GM12878 (cell line): ENCODE measurements around the gene ZMYND19. TPM values are rescaled to one million over a fixed set of nuclear protein-coding genes. Genes with fewer than 3 reads are reported as not detected.

ENCODE experiments used
- ATAC-seq: fragments of 200-7000 bp; cut with Tn5 transposase; 3 replicates; pipeline ENCODE4 v1.9.1; 2020; ENCODE audit warnings: mild to moderate bottlenecking, moderate library complexity
- BruUV-seq: library from RNA; stranded (reverse); fragments of 400-500 nt; replicated peaks from 2 replicates; lab custom pipeline; 2021; lab: Mats Ljungman, UMichigan
- CTCF ChIA-PET: fragments of 300-600 bp; sonication (Branson Sonifier 250); formaldehyde crosslinking; extraction: SDS; loops from one replicate; lab custom pipeline; 2021; ENCODE audit warnings: inconsistent platforms; lab: Yijun Ruan, JAX
- POLR2A ChIA-PET: fragments of 350-600 bp; formaldehyde crosslinking; extraction: SDS; loops from one replicate; lab custom pipeline; 2021; ENCODE audit warnings: inconsistent platforms; lab: Charles Lee
- RAD21 ChIA-PET: fragments of 300-600 bp; sonication (Branson Sonifier 250); formaldehyde crosslinking; loops from one replicate; lab custom pipeline; 2023; ENCODE audit warnings: antibody characterized with exemption; ENCODE audit not compliant: unreplicated experiment; lab: Charles Lee
- SMC1A ChIA-PET: fragments of 300-600 bp; sonication (Branson Sonifier 250); formaldehyde crosslinking; loops from one replicate; lab custom pipeline; 2023; ENCODE audit not compliant: unreplicated experiment, uncharacterized antibody; lab: Charles Lee
- DNase-seq: peaks from one replicate; pipeline ENCODE4 v3.0.0-alpha.2; 2011; ENCODE audit warnings: low read depth, low spot score
- FAIRE-seq: peaks from 3 replicates; lab custom pipeline; 2011; peaks lifted over from hg19 to GRCh38; lab: Jason Lieb, UNC
- H2AFZ ChIP-seq: 2 replicates; pipeline ENCODE4 v1.6.0; 2011; ENCODE audit warnings: low read depth, low read length, control low read depth; ENCODE audit not compliant: control insufficient read depth
- H3K27ac ChIP-seq: 2 replicates; pipeline ENCODE4 v1.5.1; 2011; ENCODE audit warnings: control low read depth; ENCODE audit not compliant: control insufficient read depth, insufficient read depth
- H3K27me3 ChIP-seq, 2 experiments: replicated peaks in 1 of 2; 2 replicates each; pipeline versions ENCODE4 v1.6.0 to v1.6.1; 2011; ENCODE audit warnings: low read length in 1 of 2; ENCODE audit not compliant: control insufficient read depth in 2 of 2, insufficient read depth in 2 of 2
- H3K36me3 ChIP-seq, 2 experiments: 2 replicates each; pipeline ENCODE4 v1.5.1; 2011; ENCODE audit warnings: low read length in 1 of 2; ENCODE audit not compliant: control insufficient read depth in 2 of 2, insufficient read depth in 2 of 2
- H3K4me1 ChIP-seq: 2 replicates; pipeline ENCODE4 v1.6.1; 2011; ENCODE audit warnings: mild to moderate bottlenecking, low read length, moderate library complexity, mixed read lengths; ENCODE audit not compliant: control insufficient read depth, insufficient read depth
- H3K4me2 ChIP-seq: 2 replicates; pipeline ENCODE4 v1.6.0; 2011; ENCODE audit warnings: control low read depth; ENCODE audit not compliant: control insufficient read depth, insufficient read depth
- H3K4me3 ChIP-seq: fragments of 200-600 bp; sonication (generic); 2 replicates; pipeline ENCODE4 v1.5.1; 2016
- H3K79me2 ChIP-seq: 2 replicates; pipeline ENCODE4 v1.6.0; 2011; ENCODE audit warnings: low read length; ENCODE audit not compliant: control insufficient read depth, insufficient read depth
- H3K9ac ChIP-seq: 2 replicates; pipeline ENCODE4 v1.8.0; 2011; ENCODE audit warnings: low read length, control low read depth, mixed read lengths; ENCODE audit not compliant: control insufficient read depth, insufficient read depth
- H3K9me3 ChIP-seq: replicated peaks from 3 replicates; pipeline ENCODE4 v1.5.1; 2011; ENCODE audit warnings: mild to moderate bottlenecking, low read length; ENCODE audit not compliant: control insufficient read depth, insufficient read depth
- H4K20me1 ChIP-seq: 2 replicates; pipeline ENCODE4 v1.6.0; 2011; ENCODE audit not compliant: control insufficient read depth, insufficient read depth
- CEBPB ChIP-seq, 2 experiments: fragments of 150-350 bp in 1 of 2; IDR thresholded peaks; 2 replicates each; pipeline ENCODE4 v1.6.1; 2012 to 2014; ENCODE audit warnings: low read depth in 2 of 2, low read length in 2 of 2, borderline replicate concordance in 1 of 2, inconsistent platforms in 1 of 2
- CREB1 ChIP-seq: IDR thresholded peaks from 2 replicates; pipeline ENCODE4 v1.6.1; 2012; ENCODE audit warnings: low read depth, mild to moderate bottlenecking, inconsistent platforms
- EGR1 ChIP-seq, 2 experiments: IDR thresholded peaks; 1 replicate in 1 of 2; 2 replicates in 1 of 2; pipeline ENCODE4 v1.6.1; 2011 to 2012; ENCODE audit warnings: low read depth in 2 of 2, low read length in 2 of 2, borderline replicate concordance in 1 of 2, mild to moderate bottlenecking in 1 of 2, moderate library complexity in 1 of 2
- HDAC6 ChIP-seq: fragments of 200-600 bp; sonication (generic); IDR thresholded peaks from one replicate; pipeline ENCODE4 v1.8.0; 2017; ENCODE audit warnings: antibody characterized with exemption; ENCODE audit not compliant: unreplicated experiment
- KLF5 ChIP-seq: fragments of 450-650 bp; IDR thresholded peaks from 2 replicates; pipeline ENCODE4 v1.6.1; 2014; ENCODE audit warnings: mild to moderate bottlenecking; ENCODE audit not compliant: partially characterized antibody
- MEF2B ChIP-seq: fragments of 450-650 bp; IDR thresholded peaks from 2 replicates; pipeline ENCODE4 v1.6.1; 2018; ENCODE audit warnings: mild to moderate bottlenecking, moderate library complexity; ENCODE audit not compliant: partially characterized antibody, poor library complexity, severe bottlenecking
- MTA2 ChIP-seq: fragments of 450-650 bp; IDR thresholded peaks from 2 replicates; pipeline ENCODE4 v1.6.1; 2016; ENCODE audit warnings: low read depth, mild to moderate bottlenecking, moderate library complexity
- RAD21 ChIP-seq: IDR thresholded peaks from 2 replicates; pipeline ENCODE4 v1.6.1; 2011; ENCODE audit warnings: mild to moderate bottlenecking, low read depth, low read length, moderate library complexity; ENCODE audit not compliant: insufficient read depth
- RELA ChIP-seq: fragments of 450-650 bp; IDR thresholded peaks from 2 replicates; pipeline ENCODE4 v1.8.0; 2014; ENCODE audit warnings: borderline replicate concordance; ENCODE audit not compliant: partially characterized antibody
- SMARCA5 ChIP-seq: fragments of 450-650 bp; IDR thresholded peaks from 2 replicates; pipeline ENCODE4 v1.6.1; 2017; ENCODE audit warnings: mild to moderate bottlenecking
- SRF ChIP-seq, 2 experiments: IDR thresholded peaks; 2 replicates each; pipeline ENCODE4 v1.6.1; 2011; ENCODE audit warnings: low read depth in 2 of 2, low read length in 2 of 2, mild to moderate bottlenecking in 1 of 2, moderate library complexity in 1 of 2
- STAT1 ChIP-seq: fragments of 450-650 bp; conservative IDR thresholded peaks from 2 replicates; pipeline ENCODE4 v1.6.1; 2014; ENCODE audit warnings: antibody characterized with exemption, mild to moderate bottlenecking
- ZNF384 ChIP-seq: IDR thresholded peaks from 2 replicates; pipeline ENCODE4 v1.6.1; 2012; ENCODE audit warnings: low read depth, mild to moderate bottlenecking, low read length, improper control_type of control experiment, borderline replicate concordance
- WGBS: methylation state at CpG from one replicate; pipeline ENCODE4 v1.1.6; 2016; ENCODE audit warnings: low lambda C conversion rate; ENCODE audit not compliant: insufficient replicate concordance, insufficient coverage; ENCODE audit errors: missing lambda C conversion rate; 5-methylcytosine and 5-hydroxymethylcytosine counted together
- in situ Hi-C: fragments of 300-500 bp; cut with MboI; formaldehyde crosslinking; loops from 9 replicates; pipeline ENCODE4 v1.14.3; 2018; ENCODE audit warnings: mixed read lengths
- intact Hi-C: fragments of 100-400 bp; cut with micrococcal nuclease; formaldehyde crosslinking; loops from one replicate; pipeline ENCODE4 v1.14.2; 2022; ENCODE audit not compliant: unreplicated experiment
- polyA plus RNA-seq, 11 experiments: library from polyadenylated mRNA; depleted of rRNA in 4 of 11; unstranded in 6 of 11; stranded (reverse) in 5 of 11; fragments of >200 nt; fragmentation: Nextera tagmentation in 4 of 11; fragmentation: Illumina TruSeq in 1 of 11; extraction: Ambion mirVana in 4 of 11; extraction: Trizol in 1 of 11; gene quantifications; 1 replicate in 1 of 11; 2 replicates in 10 of 11; pipeline versions ENCODE4 v1.2.1 to v1.2.3, GENCODE V29; 2011 to 2016; ENCODE audit warnings: inconsistent platforms in 2 of 11, missing spikeins in 2 of 11, low read depth in 1 of 11
- total RNA-seq, 4 experiments: library from RNA; depleted of rRNA in 3 of 4; stranded (reverse); fragments of >200 nt in 3 of 4; fragmentation: Illumina TruSeq in 1 of 4; extraction: Trizol in 1 of 4; gene quantifications; 2 replicates each; pipeline versions ENCODE4 v1.2.1 to v1.2.3, GENCODE V29; 2013 to 2021
- TF ChIP-seq, protein P1 (sequence below): fragments of 450-650 bp; IDR thresholded peaks from 2 replicates; pipeline ENCODE4 v1.6.1; 2014; ENCODE audit warnings: mild to moderate bottlenecking
- TF ChIP-seq, protein P2 (sequence below): IDR thresholded peaks from 2 replicates; pipeline ENCODE4 v1.6.1; 2011; ENCODE audit warnings: mild to moderate bottlenecking, low read depth, low read length, moderate library complexity; ENCODE audit not compliant: insufficient replicate concordance
- TF ChIP-seq, protein P3 (sequence below), 3 experiments: IDR thresholded peaks in 2 of 3; conservative IDR thresholded peaks in 1 of 3; 2 replicates each; pipeline ENCODE4 v1.5.1; 2011; ENCODE audit warnings: low read depth in 3 of 3, low read length in 3 of 3, mild to moderate bottlenecking in 3 of 3, control low read depth in 2 of 3, moderate library complexity in 2 of 3, inconsistent platforms in 1 of 3, mixed read lengths in 1 of 3; ENCODE audit not compliant: control insufficient read depth in 2 of 3, insufficient read depth in 1 of 3; ENCODE audit errors: extremely low read depth in 1 of 3

Gene ZMYND19
- total and polyA plus RNA-seq, 10 of the 15 experiments (the other 5 are each of a cell fraction or from before 2014, with no cell fraction given) = 0.84 to 54.8 (median 20.1) TPM

DNA sequence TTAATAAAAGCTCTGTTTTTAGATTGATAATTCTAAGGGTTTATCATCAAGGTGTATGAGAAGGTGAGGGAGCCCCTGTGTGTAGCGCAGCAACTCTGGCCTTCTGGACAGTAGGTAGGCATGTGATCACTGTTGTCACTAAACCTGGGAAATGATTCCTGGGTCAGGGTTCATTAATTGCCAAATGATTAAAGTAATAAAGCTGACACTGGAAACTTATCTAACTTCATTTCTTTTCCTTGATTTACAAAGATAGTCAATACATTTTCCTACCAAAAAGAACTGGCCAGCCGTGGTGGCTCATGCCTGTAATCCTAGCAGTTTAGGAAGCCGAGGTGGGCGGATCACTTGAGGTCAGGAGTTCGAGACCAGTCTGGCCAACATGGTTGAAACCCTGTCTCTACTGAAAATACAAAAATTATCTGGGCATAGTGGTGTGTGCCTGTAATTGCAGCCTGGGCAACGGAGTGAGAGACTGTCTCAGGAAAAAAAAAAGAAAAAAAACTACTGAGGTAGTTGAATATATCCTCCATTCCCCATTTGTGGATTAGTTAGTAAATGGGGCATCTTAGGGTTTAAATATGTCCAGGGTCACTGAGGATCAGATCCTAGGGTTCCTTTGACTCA lies 30.9 kb upstream of the ZMYND19 start:
- DNase-seq = no peak
- TF ChIP-seq EGR1 (IDR thresholded peaks at IDR 0.05; ENCODE audit: borderline replicate concordance in 1 of 2, low read depth in 2 of 2, low read length in 2 of 2) (no peak), MTA2 (no peak), CREB1 (no peak; the same call in 1 of the 2 replicates), ZNF384 (peak; percentile 32; the same call in 1 of the 2 replicates), SMARCA5 (no peak), MEF2B (no peak), SRF (IDR thresholded peaks at IDR 0.05; ENCODE audit: low read depth in 2 of 2, low read length in 2 of 2) (no peak), STAT1 (no peak), RAD21 (0 out of 2 replicates have a peak, but pooled peaks have one; percentile 13), HDAC6 (no peak), KLF5 (no peak), CEBPB (IDR thresholded peaks at IDR 0.05; ENCODE audit: borderline replicate concordance in 1 of 2, low read depth in 2 of 2, low read length in 2 of 2) (no peak), RELA (no peak)
- TF ChIP-seq, protein P1, sequence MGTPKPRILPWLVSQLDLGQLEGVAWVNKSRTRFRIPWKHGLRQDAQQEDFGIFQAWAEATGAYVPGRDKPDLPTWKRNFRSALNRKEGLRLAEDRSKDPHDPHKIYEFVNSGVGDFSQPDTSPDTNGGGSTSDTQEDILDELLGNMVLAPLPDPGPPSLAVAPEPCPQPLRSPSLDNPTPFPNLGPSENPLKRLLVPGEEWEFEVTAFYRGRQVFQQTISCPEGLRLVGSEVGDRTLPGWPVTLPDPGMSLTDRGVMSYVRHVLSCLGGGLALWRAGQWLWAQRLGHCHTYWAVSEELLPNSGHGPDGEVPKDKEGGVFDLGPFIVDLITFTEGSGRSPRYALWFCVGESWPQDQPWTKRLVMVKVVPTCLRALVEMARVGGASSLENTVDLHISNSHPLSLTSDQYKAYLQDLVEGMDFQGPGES = no peak
- TF ChIP-seq, protein P2, sequence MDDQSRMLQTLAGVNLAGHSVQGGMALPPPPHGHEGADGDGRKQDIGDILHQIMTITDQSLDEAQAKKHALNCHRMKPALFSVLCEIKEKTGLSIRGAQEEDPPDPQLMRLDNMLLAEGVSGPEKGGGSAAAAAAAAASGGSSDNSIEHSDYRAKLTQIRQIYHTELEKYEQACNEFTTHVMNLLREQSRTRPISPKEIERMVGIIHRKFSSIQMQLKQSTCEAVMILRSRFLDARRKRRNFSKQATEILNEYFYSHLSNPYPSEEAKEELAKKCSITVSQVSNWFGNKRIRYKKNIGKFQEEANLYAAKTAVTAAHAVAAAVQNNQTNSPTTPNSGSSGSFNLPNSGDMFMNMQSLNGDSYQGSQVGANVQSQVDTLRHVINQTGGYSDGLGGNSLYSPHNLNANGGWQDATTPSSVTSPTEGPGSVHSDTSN = no peak
- TF ChIP-seq, protein P3, sequence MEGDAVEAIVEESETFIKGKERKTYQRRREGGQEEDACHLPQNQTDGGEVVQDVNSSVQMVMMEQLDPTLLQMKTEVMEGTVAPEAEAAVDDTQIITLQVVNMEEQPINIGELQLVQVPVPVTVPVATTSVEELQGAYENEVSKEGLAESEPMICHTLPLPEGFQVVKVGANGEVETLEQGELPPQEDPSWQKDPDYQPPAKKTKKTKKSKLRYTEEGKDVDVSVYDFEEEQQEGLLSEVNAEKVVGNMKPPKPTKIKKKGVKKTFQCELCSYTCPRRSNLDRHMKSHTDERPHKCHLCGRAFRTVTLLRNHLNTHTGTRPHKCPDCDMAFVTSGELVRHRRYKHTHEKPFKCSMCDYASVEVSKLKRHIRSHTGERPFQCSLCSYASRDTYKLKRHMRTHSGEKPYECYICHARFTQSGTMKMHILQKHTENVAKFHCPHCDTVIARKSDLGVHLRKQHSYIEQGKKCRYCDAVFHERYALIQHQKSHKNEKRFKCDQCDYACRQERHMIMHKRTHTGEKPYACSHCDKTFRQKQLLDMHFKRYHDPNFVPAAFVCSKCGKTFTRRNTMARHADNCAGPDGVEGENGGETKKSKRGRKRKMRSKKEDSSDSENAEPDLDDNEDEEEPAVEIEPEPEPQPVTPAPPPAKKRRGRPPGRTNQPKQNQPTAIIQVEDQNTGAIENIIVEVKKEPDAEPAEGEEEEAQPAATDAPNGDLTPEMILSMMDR (IDR thresholded peaks at IDR 0.05 in 2 of 3, conservative IDR thresholded peaks at IDR 0.05 in 1 of 3; ENCODE audit: control insufficient read depth in 2 of 3, extremely low read depth in 1 of 3, insufficient read depth in 1 of 3, low read depth in 3 of 3, low read length in 3 of 3) = peak in 2 of 3 experiments; percentile 40 to 43; a peak in 2 of 6 replicates

More for the DNA sequence above, 30.9 kb upstream of the ZMYND19 start:
- no peak overlapping the region; the same call in 1 of the 2 replicates for H3K9ac ChIP-seq
- peaks cover 21% of the 10 kb centered on the region for H3K4me1 ChIP-seq
- POLR2A ChIA-PET = interaction anchor here (0.9 kb wide), 2 partner anchors 9 to 16 kb away, joined by 3 to 4 read pairs; partner anchors contain the start of gene ARRDC1
- peak overlapping the region; percentile 75 for H3K4me2 ChIP-seq
- ATAC-seq (peak; percentile 26; the same call in 2 of the 3 replicates), FAIRE-seq (no peak)
- RAD21 ChIA-PET = no interaction called here
- in situ Hi-C loops = no loop called here
- no peaks in the 10 kb centered on the region for H4K20me1 ChIP-seq
- 50% methylated on average over 6 of the region's 6 CpGs for WGBS
- SMC1A ChIA-PET = interaction anchor here (0.6 to 1.2 kb wide), 2 partner anchors 16 to 52 kb away, joined by 3 read pairs; no protein-coding TSS in a partner anchor
- H3K27ac ChIP-seq = no peak overlapping the region
- BruUV-seq = no TSS peak
- no peaks in the 10 kb centered on the region; the same call in 2 of the 3 replicates for H3K9me3 ChIP-seq
- intact Hi-C loops = no loop called here
- H2AFZ ChIP-seq = no peak overlapping the region
- H3K79me2 ChIP-seq = peaks cover 83% of the 10 kb centered on the region
- H3K36me3 ChIP-seq = no peaks in the 10 kb centered on the region
- peak overlapping the region; percentile 72 for H3K4me3 ChIP-seq
- CTCF ChIA-PET = interaction anchor here (0.6 to 1.2 kb wide), 4 partner anchors 27 to 44 kb away, joined by 3 read pairs; no protein-coding TSS in a partner anchor
- H3K27me3 ChIP-seq = no peaks in the 10 kb centered on the region
